ENCODE results near the gene C17orf78.
A peak's percentile ranks its signal among the peaks of the same experiment; 100 is the strongest.

Gene C17orf78

DNA sequence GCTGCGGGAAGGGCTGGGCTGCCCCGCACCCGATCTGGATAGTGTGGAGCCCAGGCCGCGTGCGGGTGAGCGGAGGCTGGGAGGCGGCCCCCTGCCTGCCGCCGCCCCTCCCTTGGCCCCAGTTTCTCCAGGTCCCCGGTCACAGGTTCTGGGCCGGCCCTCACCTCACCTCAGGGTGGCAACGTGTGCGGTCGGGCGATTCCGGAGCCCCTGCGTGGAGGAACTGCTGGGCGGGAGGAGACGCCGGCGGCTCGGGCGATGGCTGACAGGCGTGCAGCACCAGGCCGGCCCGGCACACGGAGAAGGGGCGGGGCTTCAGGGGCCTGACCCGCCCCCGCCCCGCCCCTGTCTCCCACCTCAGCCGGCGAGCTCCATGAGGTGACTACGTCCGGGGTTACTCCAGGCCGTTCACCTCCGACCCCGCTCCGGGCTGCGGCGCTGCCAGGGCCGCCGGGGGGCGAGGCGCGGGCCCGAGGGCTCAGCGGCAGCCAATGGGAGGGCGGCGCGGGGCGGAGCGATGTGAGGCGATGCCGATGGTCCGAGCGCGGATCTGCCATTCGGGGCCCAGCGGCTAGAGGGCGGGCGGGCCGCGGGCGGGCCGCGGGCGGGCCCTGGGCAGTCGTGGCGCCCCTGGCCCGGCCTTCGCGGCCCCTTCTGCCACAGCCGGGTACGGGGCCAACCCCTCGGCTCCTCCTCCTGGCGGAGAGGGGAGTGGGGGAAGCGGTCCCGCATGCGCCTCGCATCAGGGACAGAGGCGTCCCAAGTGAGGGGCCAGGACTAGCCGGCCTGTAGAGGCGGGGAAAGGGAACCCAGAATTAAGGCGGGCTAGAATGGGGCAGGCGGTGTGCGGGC, 16.7 kb upstream of the C17orf78 start:
- TF ChIP-seq ZBTB7A (IDR thresholded peaks at IDR 0.05; ENCODE audit: low read depth) (0 out of 2 replicates have a peak, but pooled peaks have one; percentile 8), TAF1 (IDR thresholded peaks at IDR 0.05; ENCODE audit: low read depth) (peak; percentile 71), YY1 (IDR thresholded peaks at IDR 0.05; ENCODE audit: low read depth) (peak; percentile 62), TCF12 (IDR thresholded peaks at IDR 0.05; ENCODE audit: low read depth) (peak; percentile 37; the same call in 1 of the 2 replicates), CEBPB (IDR thresholded peaks at IDR 0.05) (no peak), FOXM1 (IDR thresholded peaks at IDR 0.05; ENCODE audit: borderline replicate concordance, low read depth) (no peak), EP300 (IDR thresholded peaks at IDR 0.05; ENCODE audit: borderline replicate concordance) (no peak), NFIC (IDR thresholded peaks at IDR 0.05) (no peak), TEAD4 (IDR thresholded peaks at IDR 0.05) (no peak), CREB1 (IDR thresholded peaks at IDR 0.05; ENCODE audit: low read depth) (no peak), EGR1 (IDR thresholded peaks at IDR 0.05) (no peak), RAD21 (IDR thresholded peaks at IDR 0.05; ENCODE audit: low read depth) (no peak)
- TF ChIP-seq, protein P1, sequence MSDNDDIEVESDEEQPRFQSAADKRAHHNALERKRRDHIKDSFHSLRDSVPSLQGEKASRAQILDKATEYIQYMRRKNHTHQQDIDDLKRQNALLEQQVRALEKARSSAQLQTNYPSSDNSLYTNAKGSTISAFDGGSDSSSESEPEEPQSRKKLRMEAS (IDR thresholded peaks at IDR 0.05), result peak; percentile 80
- TF ChIP-seq, protein P2, sequence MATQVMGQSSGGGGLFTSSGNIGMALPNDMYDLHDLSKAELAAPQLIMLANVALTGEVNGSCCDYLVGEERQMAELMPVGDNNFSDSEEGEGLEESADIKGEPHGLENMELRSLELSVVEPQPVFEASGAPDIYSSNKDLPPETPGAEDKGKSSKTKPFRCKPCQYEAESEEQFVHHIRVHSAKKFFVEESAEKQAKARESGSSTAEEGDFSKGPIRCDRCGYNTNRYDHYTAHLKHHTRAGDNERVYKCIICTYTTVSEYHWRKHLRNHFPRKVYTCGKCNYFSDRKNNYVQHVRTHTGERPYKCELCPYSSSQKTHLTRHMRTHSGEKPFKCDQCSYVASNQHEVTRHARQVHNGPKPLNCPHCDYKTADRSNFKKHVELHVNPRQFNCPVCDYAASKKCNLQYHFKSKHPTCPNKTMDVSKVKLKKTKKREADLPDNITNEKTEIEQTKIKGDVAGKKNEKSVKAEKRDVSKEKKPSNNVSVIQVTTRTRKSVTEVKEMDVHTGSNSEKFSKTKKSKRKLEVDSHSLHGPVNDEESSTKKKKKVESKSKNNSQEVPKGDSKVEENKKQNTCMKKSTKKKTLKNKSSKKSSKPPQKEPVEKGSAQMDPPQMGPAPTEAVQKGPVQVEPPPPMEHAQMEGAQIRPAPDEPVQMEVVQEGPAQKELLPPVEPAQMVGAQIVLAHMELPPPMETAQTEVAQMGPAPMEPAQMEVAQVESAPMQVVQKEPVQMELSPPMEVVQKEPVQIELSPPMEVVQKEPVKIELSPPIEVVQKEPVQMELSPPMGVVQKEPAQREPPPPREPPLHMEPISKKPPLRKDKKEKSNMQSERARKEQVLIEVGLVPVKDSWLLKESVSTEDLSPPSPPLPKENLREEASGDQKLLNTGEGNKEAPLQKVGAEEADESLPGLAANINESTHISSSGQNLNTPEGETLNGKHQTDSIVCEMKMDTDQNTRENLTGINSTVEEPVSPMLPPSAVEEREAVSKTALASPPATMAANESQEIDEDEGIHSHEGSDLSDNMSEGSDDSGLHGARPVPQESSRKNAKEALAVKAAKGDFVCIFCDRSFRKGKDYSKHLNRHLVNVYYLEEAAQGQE (IDR thresholded peaks at IDR 0.05; ENCODE audit: low read depth), result no peak
- TF ChIP-seq, protein P3, sequence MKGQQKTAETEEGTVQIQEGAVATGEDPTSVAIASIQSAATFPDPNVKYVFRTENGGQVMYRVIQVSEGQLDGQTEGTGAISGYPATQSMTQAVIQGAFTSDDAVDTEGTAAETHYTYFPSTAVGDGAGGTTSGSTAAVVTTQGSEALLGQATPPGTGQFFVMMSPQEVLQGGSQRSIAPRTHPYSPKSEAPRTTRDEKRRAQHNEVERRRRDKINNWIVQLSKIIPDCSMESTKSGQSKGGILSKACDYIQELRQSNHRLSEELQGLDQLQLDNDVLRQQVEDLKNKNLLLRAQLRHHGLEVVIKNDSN (IDR thresholded peaks at IDR 0.05), result no peak

DNA sequence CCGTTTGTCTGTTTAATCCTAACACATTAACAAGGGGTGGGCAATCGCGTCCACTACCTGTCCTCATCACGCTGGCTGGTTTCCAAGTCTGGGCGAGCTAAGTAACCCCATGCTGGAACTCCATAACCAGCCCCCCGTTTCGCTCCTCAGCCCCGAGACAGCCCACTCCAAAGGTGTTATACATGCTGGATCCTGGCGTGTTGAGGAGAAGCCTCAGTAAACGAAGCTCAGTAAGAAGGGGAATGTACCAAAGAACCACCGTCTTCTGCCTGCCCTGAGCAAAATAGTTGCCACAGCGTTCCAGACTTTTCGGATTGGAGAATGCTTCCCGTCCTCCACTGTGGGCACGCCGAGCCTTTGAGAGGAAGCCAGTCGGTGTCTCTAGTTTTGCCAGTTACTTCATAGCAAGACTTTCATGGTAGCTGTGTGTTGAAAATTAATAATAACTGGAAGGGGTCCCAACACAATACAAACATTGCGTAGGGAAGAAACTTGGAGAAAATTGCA, 16.1 kb upstream of the C17orf78 start:
- TF ChIP-seq, protein P1 (IDR thresholded peaks at IDR 0.05), result no peak
- TF ChIP-seq NFIC (IDR thresholded peaks at IDR 0.05), result peak; percentile 54; the same call in 1 of the 2 replicates
- TF ChIP-seq TCF12 (IDR thresholded peaks at IDR 0.05; ENCODE audit: low read depth), result no peak
- TF ChIP-seq TEAD4 (IDR thresholded peaks at IDR 0.05), result no peak
- TF ChIP-seq TAF1 (IDR thresholded peaks at IDR 0.05; ENCODE audit: low read depth), result 0 out of 2 replicates have a peak, but pooled peaks have one; percentile 8
- TF ChIP-seq, protein P2 (IDR thresholded peaks at IDR 0.05; ENCODE audit: low read depth), result no peak
- no peak for TF ChIP-seq EGR1 (IDR thresholded peaks at IDR 0.05)

DNA sequence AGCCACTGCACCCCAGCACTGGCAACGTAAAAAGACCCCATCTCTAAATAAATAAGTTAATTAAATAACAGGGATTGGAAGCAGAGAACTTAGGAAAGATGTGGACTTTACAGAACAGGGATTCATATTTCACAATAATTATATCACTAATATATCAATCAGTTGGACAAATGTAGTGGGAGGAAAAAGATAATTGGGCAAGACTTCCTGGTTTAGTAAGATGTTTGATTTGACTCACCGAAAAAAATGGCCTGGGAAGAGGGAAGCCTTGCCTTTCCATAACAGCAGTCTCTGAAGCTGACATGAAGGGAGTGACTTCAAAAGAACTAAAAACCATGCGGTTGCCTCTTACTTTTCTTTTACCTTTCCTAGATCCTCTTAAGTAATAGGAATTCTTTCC, 15.2 kb upstream of the C17orf78 start:
- TF ChIP-seq, protein P2 (IDR thresholded peaks at IDR 0.05; ENCODE audit: low read depth), result no peak
- no peak for TF ChIP-seq CEBPB (IDR thresholded peaks at IDR 0.05)
- no peak for TF ChIP-seq CREB1 (IDR thresholded peaks at IDR 0.05; ENCODE audit: low read depth)
- no peak for TF ChIP-seq EP300 (IDR thresholded peaks at IDR 0.05; ENCODE audit: borderline replicate concordance)
- TF ChIP-seq, protein P3 (IDR thresholded peaks at IDR 0.05), result no peak
- TF ChIP-seq, protein P1 (IDR thresholded peaks at IDR 0.05), result no peak
- no peak for TF ChIP-seq TEAD4 (IDR thresholded peaks at IDR 0.05)
- no peak for TF ChIP-seq NFIC (IDR thresholded peaks at IDR 0.05)
- TF ChIP-seq RAD21 (IDR thresholded peaks at IDR 0.05; ENCODE audit: low read depth), result no peak
- TF ChIP-seq ZBTB7A (IDR thresholded peaks at IDR 0.05; ENCODE audit: low read depth), result no peak
- no peak for TF ChIP-seq EGR1 (IDR thresholded peaks at IDR 0.05)
- no peak for TF ChIP-seq YY1 (IDR thresholded peaks at IDR 0.05; ENCODE audit: low read depth)
- no peak for TF ChIP-seq TCF12 (IDR thresholded peaks at IDR 0.05; ENCODE audit: low read depth)
- no peak for TF ChIP-seq FOXM1 (IDR thresholded peaks at IDR 0.05; ENCODE audit: borderline replicate concordance, low read depth)
- TF ChIP-seq TAF1 (IDR thresholded peaks at IDR 0.05; ENCODE audit: low read depth), result no peak
